GM21619 (cell line): Measurements from ENCODE around the gene DISC1.
"Not testable (repeated sequence)": the region's sequence is repeated elsewhere in the genome, so short reads cannot be mapped to it uniquely, and the experiment has no call there.

Experiments
- ATAC-seq: cut with Tn5 transposase; IDR thresholded peaks from one replicate; pipeline ENCODE4 v1.9.1; 2021; ENCODE audit not compliant: unreplicated experiment

The DISC1 gene

DNA sequence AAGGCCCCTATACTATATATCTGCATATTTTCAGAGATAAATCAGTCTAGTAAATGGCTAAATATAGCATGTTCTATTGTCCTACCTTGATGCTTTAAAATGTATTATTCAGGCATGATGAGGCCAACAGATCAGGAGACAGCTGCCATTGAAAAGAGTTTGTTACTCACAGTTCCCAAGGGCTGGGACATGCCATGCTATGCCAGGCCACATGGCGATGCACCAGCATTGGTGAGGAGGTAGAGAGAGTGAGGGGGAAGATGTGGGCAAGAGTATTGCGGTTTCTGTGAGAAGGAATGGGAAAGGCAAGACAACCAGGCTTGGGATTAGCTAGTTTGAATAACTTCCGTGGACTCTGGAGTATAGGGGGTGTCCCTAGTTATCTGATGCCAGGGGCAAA, 316.5 kb downstream of the DISC1 start:
- no peak for ATAC-seq

DNA sequence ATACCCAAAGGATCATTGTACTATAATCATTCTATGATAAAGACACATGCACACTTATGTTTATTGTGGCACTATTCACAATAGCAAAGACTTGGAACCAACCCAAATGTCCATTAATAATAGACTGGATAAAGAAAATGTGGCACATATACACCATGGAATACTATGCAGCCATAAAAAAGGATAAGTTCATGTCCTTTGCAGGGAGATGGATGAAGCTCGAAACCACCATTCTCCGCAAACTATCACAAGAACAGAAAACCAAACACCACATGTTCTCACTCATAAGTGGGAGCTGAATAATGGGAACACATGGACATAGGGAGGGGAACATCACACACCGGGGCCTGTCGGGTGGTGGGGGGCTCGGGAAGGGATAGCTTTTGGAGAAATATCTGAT, 321.5 kb downstream of the DISC1 start:
- not testable (repeated sequence) for ATAC-seq

DNA sequence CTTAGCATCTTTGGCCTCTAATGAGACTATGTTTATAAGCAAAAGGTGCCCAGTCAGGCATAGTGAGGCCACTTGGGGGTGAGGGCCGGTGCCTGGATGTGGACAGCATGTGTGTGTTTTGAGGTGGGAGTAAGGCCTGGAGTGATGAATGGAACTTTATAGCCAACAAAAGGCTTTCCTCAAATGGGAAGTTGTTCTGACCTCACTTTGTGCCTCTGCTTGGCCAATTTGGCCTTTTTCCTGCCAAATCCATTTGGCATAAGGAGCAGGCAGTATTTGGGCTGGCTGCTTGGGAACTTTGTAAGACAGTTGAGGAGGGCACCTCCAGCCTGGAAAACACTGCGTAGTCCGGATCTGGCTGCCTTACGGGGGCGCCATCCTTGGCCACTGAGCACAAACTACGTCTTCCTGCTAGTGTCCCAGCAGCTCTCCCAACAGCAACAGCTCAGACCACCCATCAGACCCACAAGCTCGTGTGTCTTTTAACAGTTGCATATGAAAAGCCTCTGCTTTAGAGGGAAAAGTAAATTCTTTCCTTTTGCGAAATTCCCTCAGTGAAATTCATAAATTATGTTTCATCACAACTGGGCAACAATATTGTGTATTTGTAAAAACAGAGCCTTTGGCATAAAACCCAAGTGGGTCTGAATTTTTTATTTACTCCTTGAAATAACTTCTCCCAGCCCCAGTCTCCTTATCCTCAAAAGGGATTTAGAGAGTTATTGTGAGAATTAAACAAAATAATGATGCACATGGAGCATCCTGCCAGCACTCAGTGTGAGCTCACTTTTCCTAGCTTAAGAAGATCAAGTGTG, 322.9 kb downstream of the DISC1 start:
- ATAC-seq, result no peak

DNA sequence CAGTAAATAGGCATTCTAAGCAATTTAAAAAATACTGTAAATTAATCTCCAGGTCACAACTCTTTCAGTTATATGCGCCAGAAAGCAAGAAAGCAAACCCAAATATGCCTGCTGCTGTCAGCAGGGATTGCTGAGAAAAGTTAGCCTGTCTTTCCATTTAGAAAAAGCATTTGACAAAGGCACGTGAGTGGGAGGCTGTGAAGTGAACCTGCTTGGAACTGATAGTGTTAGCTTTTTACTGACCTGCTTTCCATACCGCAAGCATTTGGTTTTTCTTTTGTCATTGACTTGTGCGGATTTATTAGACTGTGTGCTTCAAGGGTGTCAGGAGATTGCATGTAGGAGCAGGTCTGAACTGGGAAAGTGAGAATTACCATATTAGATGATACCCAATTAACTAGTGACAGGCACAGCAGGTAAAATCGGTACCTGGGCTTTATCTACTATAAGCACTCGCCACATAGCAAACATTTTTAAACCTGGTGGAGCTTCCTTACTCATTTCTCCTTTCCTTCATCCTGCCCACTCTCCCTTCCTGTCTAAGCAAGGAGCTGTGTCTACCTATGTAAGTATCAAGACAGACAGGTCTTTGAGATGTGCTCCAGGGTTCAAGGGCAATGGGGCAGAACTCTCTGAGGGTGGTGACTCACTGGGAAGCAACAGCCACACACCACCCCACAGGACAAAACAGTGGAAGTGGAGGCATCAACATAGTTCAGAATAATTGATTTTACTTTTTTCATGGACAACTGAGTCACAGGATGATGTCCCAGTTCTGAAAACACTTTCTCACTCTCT, 323.9 kb downstream of the DISC1 start:
- ATAC-seq, result no peak

DNA sequence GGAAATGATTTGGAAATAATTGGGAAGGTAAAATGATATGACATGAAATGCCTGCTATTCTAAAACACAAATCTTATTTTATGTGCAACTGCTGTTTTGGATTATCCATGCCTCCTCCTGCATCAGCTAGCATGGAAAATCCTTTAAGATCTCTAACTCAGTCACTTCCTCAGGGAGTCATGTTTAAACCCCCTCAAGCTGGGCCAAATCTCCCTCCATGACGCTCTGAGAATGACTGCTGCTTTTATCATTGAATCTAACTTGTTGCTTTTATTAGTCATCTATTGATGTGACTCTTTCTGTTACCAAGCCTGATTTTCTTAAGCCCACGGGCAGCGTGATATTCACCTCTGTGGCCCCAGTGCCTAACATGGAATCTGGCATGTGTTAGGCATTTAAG, 324.8 kb downstream of the DISC1 start:
- ATAC-seq, result no peak

DNA sequence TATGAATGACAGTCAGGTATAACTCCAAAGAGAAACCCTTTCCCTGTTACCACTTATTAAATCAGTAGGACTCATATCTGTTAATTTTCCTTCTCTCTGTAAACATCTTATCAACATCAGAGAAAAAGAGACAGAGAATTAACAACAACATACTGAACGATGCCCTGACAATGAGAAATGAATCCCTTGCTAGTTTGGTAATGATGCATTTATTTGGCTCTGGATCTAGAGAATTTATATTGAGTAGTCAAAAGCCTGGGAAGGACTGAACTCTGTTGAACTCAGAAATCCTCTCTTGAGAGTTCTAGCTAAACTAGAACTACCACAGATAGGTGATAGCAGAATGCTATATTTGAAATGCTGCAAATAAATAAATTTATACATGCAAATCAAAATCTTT, 325.6 kb downstream of the DISC1 start:
- no peak for ATAC-seq

DNA sequence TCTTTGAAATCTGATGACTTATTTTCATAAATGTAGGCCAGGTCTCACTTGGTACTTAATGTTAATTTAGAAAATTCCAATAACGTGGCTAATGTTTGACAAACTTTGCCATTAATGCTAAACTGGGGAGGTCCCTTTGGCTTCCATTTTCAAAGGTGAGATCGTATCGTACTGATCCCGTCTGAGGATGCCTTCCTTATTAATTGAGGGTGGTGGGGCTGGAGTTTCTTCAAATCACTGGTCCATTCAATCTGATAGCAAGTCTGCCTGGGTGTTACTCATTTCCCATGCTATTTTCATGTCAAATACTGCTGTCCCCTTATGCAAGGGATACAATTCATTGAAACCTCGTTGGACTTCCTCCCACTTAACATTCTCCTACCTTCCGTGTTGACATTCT, 327.1 kb downstream of the DISC1 start:
- ATAC-seq, result no peak

DNA sequence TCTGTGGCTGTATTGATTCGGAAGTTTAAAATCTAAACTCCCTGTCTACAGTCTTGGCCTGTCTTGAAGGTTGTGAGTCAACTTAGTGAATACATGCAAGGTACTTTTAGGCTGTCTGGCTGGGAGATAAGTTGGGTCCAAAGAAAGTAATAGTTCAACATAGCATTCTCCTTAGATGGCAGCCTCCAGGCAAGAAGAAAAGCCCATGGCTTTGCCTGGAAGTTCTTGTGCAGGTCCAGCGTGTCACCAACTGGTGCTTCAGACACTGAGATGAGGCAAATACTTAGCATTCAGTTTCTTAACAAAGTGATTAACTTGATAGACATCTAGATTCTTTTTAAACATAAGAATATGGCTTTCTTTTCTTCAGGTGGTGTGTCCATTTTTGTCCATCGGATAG, 328.2 kb downstream of the DISC1 start:
- ATAC-seq, result no peak

DNA sequence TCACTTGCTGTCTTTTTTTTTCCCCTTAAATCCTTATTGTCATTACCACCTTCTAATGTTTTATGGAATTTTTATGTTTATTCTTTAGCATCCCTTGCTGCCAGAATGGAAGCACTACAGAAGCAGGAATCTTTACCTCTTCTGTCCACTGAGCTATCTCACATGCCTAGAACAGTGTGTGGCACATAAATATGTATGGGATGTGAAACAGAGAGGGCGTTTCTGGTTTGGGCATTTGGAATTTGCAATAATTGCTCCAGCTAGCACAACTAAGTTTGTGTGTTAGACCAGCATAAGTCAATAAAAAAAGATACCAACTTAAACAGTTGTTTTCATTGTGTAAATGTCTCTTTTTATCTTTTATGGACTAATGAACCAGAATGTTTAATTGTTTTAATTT, 330.8 kb downstream of the DISC1 start:
- ATAC-seq, result no peak

DNA sequence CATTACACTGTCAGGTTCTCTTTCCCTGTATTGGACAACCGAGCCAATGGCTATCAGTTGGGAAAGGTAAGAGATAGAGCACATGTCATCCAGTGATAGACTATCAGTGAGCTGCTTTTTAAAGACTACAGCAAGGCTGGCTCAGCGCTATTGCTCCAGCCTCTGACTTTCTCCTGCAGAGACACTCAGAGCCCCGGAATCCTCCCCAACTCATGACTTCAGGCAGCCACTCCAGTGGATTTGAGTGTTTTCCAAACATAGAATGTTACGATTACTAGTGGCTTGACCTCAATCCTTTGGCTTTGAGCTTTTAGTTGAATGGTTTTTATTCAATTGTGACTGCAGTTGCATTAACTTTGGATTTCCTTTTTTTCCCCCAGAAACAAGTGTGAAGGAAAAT, 331.9 kb downstream of the DISC1 start:
- ATAC-seq, result no peak

DNA sequence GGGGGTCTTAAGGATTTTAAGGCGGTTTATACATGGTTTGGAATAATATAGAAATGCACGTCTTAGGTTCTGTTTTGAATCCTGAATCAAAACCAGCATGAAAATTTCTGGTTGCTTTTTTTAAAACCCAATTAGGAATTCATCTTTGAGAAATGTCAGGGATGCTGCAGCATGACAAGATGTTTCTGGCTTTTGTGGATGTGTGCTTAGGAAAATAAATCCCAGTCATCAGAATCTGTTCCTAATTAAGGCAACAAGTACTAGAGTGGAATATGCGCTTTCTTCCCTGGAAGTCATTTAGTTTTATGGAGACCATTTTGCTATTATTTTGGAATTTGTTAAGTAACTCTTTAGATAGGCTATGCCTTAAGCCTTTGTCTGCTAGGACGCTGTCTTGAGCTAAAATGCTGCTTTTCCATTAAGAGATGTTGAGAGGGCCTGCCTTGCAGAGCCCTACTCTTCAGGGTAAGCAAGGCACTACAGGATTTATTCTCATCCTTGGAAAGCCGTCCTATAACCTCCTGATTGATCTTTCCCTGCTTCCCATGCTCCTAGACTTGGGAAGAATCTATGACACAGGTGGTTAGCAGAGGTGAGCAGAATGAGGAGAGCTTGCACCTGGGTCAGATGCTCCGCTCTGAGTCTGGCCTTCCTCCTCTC, 332.8 kb downstream of the DISC1 start:
- no peak for ATAC-seq

DNA sequence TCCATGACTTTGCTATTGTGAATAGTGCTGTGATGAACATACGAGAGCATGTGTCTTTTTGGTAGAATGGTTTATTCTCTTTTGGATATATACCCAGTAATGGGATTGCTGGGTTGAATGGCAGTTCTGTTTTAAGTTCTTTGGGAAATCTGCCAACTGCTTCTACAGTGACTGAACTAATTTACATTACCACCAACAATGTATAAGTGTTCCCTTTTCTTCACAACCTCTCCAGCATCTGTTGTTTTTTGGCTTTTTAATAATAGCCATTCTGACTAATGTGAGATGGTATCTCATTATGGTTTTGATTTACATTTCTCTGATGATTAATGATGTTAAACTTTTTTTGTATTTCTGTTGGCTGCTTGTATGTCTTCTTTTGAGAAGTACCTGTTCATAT, 335.2 kb downstream of the DISC1 start:
- ATAC-seq, result not testable (repeated sequence)

DNA sequence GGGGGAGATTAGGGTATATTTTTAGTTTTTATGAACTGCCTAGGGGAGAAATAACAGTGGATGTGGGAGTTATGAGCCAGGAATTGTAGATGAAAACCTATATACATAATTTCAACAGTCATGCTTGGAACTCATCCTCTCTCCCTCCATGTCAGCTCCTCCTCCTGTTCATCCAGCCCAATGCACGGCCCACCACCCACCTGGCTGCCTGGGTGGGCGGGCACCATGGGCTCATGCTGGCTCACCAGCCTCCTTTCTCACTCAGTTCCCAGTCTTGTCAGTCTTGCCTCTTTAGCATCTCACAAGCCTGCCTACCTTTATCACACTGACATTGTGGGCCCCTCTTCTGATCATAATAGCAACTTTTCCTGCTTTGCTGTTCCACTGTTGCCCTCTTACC, 336.0 kb downstream of the DISC1 start:
- no peak for ATAC-seq

DNA sequence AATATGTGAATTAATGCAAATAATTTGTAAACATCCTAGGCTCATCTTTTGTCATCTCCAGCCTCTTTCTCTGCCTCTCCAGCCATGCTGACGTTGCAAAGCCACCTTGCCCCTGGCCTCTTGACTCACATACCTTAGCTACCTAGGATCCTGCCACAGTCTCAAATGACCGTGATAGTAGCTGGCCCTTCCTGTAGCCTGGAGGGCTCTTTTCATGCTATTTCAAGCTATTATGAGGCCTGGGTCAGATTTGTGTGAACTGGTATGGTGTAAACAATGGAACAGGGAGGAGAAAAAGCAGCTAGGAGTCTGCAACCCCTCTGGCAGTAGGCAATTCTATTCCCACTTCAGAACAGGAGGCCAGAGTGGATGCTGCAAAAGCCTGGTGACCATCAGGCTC, 337.7 kb downstream of the DISC1 start:
- no peak for ATAC-seq

DNA sequence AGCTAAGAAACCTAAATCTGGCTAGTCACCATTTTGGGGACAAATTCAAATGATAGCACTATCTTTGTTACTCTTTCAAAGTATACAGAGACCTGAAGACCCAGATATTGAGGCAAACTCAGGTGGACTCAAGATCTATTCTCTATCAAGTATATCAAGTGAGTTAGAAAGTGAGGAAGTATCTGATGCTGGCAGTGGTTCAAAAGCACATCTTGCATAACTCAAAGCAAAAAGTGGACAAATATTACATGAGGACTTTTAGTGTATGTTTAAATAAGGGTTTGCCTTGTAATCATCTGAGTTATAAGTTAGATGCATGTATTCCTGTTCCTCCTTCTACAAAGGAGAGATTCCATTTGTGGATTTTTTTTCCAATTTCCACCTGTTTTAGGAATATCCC, 338.4 kb downstream of the DISC1 start:
- ATAC-seq, result no peak

DNA sequence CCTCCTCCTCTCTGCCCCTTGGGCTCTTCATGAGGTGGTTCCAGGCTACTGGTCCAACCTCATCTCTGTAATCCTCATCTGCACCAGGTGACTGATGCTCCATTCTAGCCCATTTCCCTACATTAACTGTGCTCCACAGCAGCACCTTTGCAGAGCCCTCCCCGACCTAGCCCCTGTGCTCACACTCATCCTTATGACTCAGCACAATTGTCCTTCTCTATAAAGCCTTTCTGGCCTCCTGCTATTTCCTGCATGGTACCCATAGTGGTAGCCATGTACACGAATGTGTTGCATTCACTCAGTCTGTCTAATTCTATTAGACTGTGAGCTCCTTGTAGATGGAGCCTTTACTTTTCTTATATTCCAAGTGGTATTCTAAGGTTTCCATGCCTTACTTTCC, 339.0 kb downstream of the DISC1 start:
- no peak for ATAC-seq

DNA sequence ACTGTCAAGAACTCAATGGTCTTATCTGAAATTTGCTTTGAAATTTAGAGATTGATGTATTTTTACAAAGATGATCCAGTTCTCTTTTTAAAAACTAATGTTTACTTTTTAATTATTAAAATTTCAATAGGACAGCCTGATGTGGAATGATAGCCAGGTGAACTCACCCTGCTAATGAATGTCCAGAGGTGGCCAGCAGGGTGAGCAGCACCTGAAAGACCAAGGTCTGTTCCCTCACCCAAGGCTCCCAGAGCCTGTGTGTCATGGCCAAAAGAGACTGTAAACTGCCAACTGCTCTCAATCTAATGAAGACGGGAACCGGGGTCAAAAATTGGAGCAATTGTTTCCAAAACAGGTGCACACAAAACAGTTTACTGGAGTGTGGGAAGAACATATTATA, 340.4 kb downstream of the DISC1 start:
- ATAC-seq, result no peak

DNA sequence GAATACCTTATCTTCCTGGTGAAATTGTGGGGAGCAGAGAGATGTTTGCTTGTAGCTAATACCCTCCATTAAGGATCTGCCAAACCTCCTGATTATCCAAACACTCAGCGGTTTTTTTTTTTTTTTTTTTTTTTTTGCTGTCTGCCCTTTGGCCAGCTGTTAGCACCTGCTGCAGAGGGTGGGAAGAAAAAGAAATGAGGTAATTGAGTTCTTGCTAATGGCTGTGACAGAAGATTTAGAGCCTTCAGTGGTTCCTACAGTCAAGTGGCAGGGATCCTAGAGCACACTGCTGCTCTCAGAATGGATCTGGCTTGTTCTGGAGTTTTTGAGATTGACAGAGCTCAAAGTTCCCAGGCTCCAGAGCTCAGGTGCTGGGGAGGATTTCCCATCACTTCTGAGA, 342.5 kb downstream of the DISC1 start:
- no peak for ATAC-seq

DNA sequence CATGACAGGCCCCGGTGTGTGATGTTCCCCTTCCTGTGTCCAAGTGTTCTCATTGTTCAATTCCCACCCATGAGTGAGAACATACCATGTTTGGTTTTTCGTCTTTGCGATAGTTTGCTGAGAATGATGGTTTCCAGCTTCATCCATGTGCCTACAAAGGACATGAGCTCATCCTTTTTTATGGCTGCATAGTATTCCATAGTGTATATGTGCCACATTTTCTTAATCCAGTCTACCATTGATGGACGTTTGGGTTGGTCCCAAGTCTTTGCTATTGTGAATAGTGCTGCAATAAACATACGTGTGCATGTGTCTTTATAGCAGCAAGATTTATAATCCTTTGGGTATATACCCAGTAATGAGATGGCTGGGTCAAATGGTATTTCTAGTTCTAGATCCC, 343.2 kb downstream of the DISC1 start:
- ATAC-seq, result not testable (repeated sequence)

DNA sequence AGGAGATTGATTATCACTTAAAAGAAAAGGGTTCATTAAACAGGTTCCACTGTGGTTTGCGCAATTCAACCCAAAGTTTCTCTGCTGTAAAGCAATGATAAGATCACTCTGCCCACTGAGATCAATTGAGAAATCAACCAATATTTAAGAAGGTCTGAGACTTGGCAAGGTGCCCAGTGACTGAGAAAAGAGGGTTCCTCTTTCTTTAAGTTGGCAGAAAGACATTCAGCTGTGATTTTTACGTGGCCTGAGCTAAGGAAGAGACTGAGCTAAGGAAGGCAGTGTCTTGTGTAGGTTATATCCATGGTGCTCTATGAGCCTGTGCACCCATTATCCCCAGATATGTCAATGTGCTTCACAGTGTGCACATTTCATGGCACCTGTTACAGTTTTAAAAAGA, 344.1 kb downstream of the DISC1 start:
- no peak for ATAC-seq

DNA sequence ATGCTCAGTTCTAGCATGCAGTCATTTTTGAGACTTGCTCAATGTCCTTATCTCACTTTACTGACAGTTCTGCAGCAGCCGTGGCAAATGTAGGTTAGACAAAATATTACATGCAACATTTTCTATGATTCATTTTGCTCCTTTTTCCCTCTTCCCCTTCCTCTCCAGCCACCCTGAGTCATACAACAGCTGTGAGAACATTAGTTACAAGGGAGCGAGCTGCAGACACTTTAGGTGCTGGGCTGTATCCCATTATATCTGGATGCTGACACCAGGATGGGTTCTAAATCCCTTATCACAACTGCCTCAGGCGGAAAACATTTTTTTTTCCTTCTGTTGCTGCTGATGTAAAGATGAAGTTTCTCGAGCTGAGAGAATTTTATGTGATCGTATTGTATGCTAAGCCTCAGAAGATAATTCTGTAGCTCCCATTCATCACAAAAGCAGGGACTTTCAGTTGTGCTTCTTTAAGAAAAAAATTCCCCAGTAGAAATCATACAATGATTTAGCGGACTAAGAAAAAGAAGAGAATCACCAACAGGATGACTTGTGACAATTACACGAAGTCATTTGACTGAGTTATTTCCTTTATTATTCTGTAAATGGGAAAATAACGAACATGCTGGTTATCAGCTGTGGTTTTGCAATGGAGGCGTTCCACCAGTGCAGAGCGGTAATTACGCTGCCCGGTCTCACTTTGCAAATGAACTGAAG, 345.0 kb downstream of the DISC1 start:
- ATAC-seq, result no peak
